Esophagus muscularis mucosa (tissue), 4 donors: ENCODE results near the gene JMJD6.
A peak's percentile ranks its signal among the peaks of the same experiment; 100 is the strongest.

ENCODE experiments used
- EP300 ChIP-seq: sonication (generic); formaldehyde crosslinking; IDR thresholded peaks from one replicate; pipeline ENCODE4 v1.6.1; 2017; ENCODE audit warnings: antibody characterized with exemption
- POLR2A ChIP-seq: fragments of 450-650 bp; IDR thresholded peaks from one replicate; pipeline ENCODE4 v1.6.1; 2017; ENCODE audit warnings: antibody characterized with exemption, moderate library complexity, mild to moderate bottlenecking, low read depth
- POLR2AphosphoS5 ChIP-seq, 2 donors: sonication (generic); formaldehyde crosslinking; IDR thresholded peaks; one replicate each; pipeline ENCODE4 v1.6.1; 2017; ENCODE audit warnings: antibody characterized with exemption in 2 of 2
- TF ChIP-seq, protein P1 (sequence below), 3 experiments: fragments of 200-600 bp in 2 of 3; fragments of 450-650 bp in 1 of 3; sonication (generic) in 2 of 3; IDR thresholded peaks; one replicate each; pipeline ENCODE4 v1.5.1; 2017 to 2019; ENCODE audit warnings: antibody characterized with exemption in 3 of 3, mild to moderate bottlenecking in 2 of 3, moderate library complexity in 1 of 3

DNA sequence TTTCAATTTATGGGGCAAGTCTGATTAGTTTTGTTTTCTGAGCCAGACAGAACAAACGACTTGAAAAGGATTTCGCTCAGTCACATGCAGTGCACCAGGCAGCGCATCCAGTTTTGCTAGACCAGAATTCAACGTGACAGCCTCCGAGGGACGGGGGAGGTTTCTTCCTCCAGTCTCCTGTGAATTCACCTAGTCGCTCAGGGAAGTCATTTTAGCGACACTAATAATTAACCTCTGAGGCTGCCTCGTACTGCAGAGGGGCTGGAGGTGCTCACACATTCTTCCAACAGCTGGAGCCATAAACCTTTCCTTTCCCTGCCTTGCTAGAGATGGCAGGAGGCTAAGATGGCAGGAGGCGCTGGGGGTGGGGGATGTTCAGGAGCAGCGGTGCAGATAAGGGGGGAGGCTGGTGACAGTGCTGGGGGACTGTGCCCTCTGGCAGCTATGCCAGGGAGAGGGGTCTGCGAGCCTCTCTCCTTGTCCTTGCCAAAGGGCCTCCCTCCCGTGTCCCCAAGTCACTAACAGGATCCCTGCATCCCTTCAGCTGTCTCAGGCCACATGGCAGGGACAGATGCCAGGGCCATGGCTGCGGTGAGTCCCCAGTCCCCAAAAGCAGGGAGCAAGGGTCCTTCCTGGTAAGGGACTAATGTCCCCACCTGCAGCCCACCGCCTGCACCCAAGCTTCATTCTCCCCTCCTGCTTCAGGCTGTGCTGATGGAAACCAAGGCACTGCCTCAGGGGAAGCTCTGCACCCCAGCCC lies 39.7 kb downstream of the JMJD6 start:
- TF ChIP-seq, protein P1, sequence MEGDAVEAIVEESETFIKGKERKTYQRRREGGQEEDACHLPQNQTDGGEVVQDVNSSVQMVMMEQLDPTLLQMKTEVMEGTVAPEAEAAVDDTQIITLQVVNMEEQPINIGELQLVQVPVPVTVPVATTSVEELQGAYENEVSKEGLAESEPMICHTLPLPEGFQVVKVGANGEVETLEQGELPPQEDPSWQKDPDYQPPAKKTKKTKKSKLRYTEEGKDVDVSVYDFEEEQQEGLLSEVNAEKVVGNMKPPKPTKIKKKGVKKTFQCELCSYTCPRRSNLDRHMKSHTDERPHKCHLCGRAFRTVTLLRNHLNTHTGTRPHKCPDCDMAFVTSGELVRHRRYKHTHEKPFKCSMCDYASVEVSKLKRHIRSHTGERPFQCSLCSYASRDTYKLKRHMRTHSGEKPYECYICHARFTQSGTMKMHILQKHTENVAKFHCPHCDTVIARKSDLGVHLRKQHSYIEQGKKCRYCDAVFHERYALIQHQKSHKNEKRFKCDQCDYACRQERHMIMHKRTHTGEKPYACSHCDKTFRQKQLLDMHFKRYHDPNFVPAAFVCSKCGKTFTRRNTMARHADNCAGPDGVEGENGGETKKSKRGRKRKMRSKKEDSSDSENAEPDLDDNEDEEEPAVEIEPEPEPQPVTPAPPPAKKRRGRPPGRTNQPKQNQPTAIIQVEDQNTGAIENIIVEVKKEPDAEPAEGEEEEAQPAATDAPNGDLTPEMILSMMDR (IDR thresholded peaks at IDR 0.05) = no peak
- TF ChIP-seq POLR2A (no peak), EP300 (no peak), POLR2AphosphoS5 (IDR thresholded peaks at IDR 0.05) (peak in 1 of 2 donors; percentile 38)
